Lower lobe of right lung (tissue), 2 donors: ENCODE measurements around the gene MACROD2. TPM values are rescaled to one million over a fixed set of nuclear protein-coding genes. Genes with fewer than 3 reads are reported as not detected.

Experiments used
- ATAC-seq, 2 donors: fragments of 200-7000 bp; cut with Tn5 transposase; one replicate each; pipeline ENCODE4 v1.9.1; 2020 to 2022; ENCODE audit warnings: mild to moderate bottlenecking in 2 of 2, moderate library complexity in 2 of 2
- DNase-seq: peaks from one replicate; pipeline ENCODE4 v3.0.0-alpha.2; 2020
- H3K27ac ChIP-seq: fragments of 200-600 bp; one replicate; pipeline ENCODE4 v1.8.0; 2022
- H3K27me3 ChIP-seq: fragments of 200-600 bp; one replicate; pipeline ENCODE4 v1.8.0; 2022; ENCODE audit warnings: low read depth
- H3K36me3 ChIP-seq: fragments of 200-600 bp; one replicate; pipeline ENCODE4 v1.8.0; 2022; ENCODE audit warnings: mild to moderate bottlenecking
- H3K4me1 ChIP-seq: fragments of 200-600 bp; one replicate; pipeline ENCODE4 v1.8.0; 2022
- H3K4me3 ChIP-seq: fragments of 200-600 bp; one replicate; pipeline ENCODE4 v1.8.0; 2022; ENCODE audit warnings: mild to moderate bottlenecking
- H3K9me3 ChIP-seq: fragments of 200-600 bp; one replicate; pipeline ENCODE4 v1.8.0; 2022
- CTCF ChIP-seq: fragments of 200-600 bp; IDR thresholded peaks from one replicate; pipeline ENCODE4 v1.8.0; 2022; ENCODE audit warnings: antibody characterized with exemption, mild to moderate bottlenecking
- intact Hi-C: fragments of 100-400 bp; cut with DNase I; formaldehyde crosslinking; loops from one replicate; pipeline ENCODE4 v1.11.0; 2022
- total RNA-seq: library from RNA; stranded (reverse); fragmentation: NEBNext Ultra II Directional; extraction: Animal tissue kit (Norgen Biotek cat#: 25700); gene quantifications from one replicate; pipeline ENCODE4 v1.2.1, GENCODE V29; 2021
- donor health status: DM: no; HTN: yes; CAD: no; lungs with severe emphysema.

Gene MACROD2
- total RNA-seq, 1 donor from 2014 or later, result 73.0 TPM

DNA sequence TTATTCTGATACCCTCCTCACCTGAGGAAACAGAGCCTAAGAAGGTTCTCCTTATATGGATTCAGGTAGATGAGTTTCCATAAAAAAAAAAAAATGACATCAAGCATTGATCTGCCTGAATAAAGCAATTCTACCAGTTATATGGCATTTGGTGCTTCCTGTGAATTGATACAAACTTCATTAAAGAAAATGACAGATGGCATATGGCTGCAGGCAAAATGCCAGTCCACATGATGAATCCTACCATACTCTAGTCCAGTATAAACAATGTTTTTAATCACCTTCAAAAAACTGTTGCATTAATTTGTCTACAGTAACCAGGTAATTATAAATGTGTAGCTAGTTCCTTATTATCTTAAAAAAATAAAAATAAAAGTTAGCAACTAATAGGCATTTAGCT lies 901.3 kb downstream of the MACROD2 start:
- no peaks in the 10 kb centered on the region for H3K9me3 ChIP-seq
- ATAC-seq, result no peak
- no peak for TF ChIP-seq CTCF

GRCh38 chr20:14897608-14898007 lies 902.3 kb downstream of the MACROD2 start:
- Histone ChIP-seq H3K27me3 (no peaks in the 10 kb centered on the region), H3K4me1 (no peaks in the 10 kb centered on the region), H3K9me3 (no peaks in the 10 kb centered on the region), H3K27ac (no peak overlapping the region), H3K4me3 (no peak overlapping the region), H3K36me3 (no peaks in the 10 kb centered on the region)
- DNase-seq, result no peak
- TF ChIP-seq CTCF, result no peak
- ATAC-seq, result no peak
- intact Hi-C loops, result no loop called here

More for the DNA sequence above, 901.3 kb downstream of the MACROD2 start:
- Histone ChIP-seq H3K27ac (no peak overlapping the region), H3K36me3 (no peaks in the 10 kb centered on the region), H3K27me3 (no peaks in the 10 kb centered on the region), H3K4me3 (no peak overlapping the region), H3K4me1 (no peaks in the 10 kb centered on the region)
- DNase-seq, result no peak
- intact Hi-C loops, result no loop called here

- no peaks in the 10 kb centered on the region for H3K27me3 ChIP-seq
- TF ChIP-seq CTCF, result no peak
- intact Hi-C loops, result no loop called here
- DNase-seq (no peak), ATAC-seq (no peak)
- no peaks in the 10 kb centered on the region for H3K9me3 ChIP-seq
- H3K4me3 ChIP-seq, result no peak overlapping the region
- H3K4me1 ChIP-seq, result no peaks in the 10 kb centered on the region
- no peak overlapping the region for H3K27ac ChIP-seq
- H3K36me3 ChIP-seq, result no peaks in the 10 kb centered on the region
Measured at GRCh38 chr20:14902432-14903089, 907.2 kb downstream of the MACROD2 start.

DNA sequence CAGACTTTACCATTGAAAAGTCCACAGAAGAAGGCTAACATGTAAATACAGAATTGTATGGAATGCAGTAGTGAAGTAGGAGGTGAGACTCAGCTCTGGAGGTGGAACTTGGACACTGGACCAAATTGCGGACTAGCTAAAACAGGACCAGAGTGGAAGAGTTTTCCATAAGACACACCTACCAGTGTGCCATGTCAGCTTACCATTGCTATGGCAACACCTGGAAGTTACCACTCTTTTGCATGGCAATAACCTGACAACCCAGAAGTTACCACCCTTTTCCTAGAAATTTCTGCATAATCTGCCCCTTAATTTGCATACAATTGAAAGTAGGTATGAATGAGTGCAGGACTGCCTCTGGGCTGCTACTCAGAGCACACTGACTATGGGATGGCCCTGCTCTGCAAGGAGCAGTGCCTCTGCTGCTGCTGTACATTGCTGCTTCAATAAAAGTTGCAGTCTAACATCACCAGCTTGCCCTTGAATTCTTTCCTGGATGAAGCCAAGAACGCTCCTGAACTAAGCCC lies 911.7 kb downstream of the MACROD2 start:
- H3K4me3 ChIP-seq, result no peak overlapping the region
- DNase-seq (no peak), ATAC-seq (no peak)
- no peak overlapping the region for H3K27ac ChIP-seq
- H3K27me3 ChIP-seq, result no peaks in the 10 kb centered on the region
- no peaks in the 10 kb centered on the region for H3K9me3 ChIP-seq
- intact Hi-C loops, result no loop called here
- no peaks in the 10 kb centered on the region for H3K36me3 ChIP-seq
- TF ChIP-seq CTCF, result no peak
- no peaks in the 10 kb centered on the region for H3K4me1 ChIP-seq

- TF ChIP-seq CTCF, result no peak
- DNase-seq (no peak), ATAC-seq (no peak)
- no peak overlapping the region for H3K27ac ChIP-seq
- no peaks in the 10 kb centered on the region for H3K4me1 ChIP-seq
- no peaks in the 10 kb centered on the region for H3K27me3 ChIP-seq
- no peak overlapping the region for H3K4me3 ChIP-seq
- intact Hi-C loops, result no loop called here
- no peaks in the 10 kb centered on the region for H3K9me3 ChIP-seq
- H3K36me3 ChIP-seq, result no peaks in the 10 kb centered on the region
Measured at GRCh38 chr20:14910126-14910525, 914.8 kb downstream of the MACROD2 start.
